SK-N-SH treated with all-trans-retinoic acid at 6 μM for 48 hours (cell line): ENCODE measurements around the gene MNS1.

Experiments
- ISL1 ChIP-seq: fragments of 250-450 bp; sonication (Bioruptor Pico); IDR thresholded peaks from 2 replicates; pipeline ENCODE4 v2.1.2; 2022; ENCODE audit warnings: mild to moderate bottlenecking, moderate library complexity
- ZNF8 ChIP-seq: fragments of 450-650 bp; formaldehyde crosslinking; IDR thresholded peaks from 2 replicates; pipeline ENCODE4 v1.5.0; 2020; ENCODE audit warnings: mild to moderate bottlenecking, moderate library complexity

GRCh38 chr15:56445746-56446145 is 19.2 kb downstream of the MNS1 start:
- TF ChIP-seq ZNF8 (CRISPR knock-in tag) (no peak), ISL1 (CRISPR knock-in tag) (no peak)
